Measurements from ENCODE around the gene HSH2D. TPM values are rescaled to one million over a fixed set of nuclear protein-coding genes. Genes with fewer than 3 reads are reported as not detected.

HSH2D gene
- total RNA-seq, 1 donor: not detected

DNA sequence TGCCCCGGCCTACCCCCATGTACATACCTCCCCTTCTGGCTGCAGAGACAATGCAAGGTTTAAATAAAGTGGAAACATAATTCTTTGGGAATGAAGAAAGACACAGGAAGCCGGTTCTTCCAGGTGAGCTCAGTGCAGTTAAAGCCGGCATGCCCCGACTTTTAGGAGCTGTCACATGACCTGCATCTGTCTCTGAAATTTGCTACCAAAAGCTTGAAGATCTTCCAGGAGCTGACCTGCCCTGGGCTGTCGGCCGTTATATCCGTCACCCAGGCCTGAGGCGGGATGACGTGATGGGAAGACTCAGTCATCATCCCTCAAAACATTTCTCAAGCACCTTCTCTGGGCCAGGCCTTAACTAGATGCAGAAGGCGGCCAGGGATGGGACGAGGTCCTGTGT lies 21.5 kb upstream of the HSH2D start:
- DNase-seq (ENCODE audit: low read depth): no peak
- TF ChIP-seq, protein P1, sequence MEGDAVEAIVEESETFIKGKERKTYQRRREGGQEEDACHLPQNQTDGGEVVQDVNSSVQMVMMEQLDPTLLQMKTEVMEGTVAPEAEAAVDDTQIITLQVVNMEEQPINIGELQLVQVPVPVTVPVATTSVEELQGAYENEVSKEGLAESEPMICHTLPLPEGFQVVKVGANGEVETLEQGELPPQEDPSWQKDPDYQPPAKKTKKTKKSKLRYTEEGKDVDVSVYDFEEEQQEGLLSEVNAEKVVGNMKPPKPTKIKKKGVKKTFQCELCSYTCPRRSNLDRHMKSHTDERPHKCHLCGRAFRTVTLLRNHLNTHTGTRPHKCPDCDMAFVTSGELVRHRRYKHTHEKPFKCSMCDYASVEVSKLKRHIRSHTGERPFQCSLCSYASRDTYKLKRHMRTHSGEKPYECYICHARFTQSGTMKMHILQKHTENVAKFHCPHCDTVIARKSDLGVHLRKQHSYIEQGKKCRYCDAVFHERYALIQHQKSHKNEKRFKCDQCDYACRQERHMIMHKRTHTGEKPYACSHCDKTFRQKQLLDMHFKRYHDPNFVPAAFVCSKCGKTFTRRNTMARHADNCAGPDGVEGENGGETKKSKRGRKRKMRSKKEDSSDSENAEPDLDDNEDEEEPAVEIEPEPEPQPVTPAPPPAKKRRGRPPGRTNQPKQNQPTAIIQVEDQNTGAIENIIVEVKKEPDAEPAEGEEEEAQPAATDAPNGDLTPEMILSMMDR (IDR thresholded peaks at IDR 0.05; ENCODE audit: insufficient read depth, low read depth, low read length): no peak

DNA sequence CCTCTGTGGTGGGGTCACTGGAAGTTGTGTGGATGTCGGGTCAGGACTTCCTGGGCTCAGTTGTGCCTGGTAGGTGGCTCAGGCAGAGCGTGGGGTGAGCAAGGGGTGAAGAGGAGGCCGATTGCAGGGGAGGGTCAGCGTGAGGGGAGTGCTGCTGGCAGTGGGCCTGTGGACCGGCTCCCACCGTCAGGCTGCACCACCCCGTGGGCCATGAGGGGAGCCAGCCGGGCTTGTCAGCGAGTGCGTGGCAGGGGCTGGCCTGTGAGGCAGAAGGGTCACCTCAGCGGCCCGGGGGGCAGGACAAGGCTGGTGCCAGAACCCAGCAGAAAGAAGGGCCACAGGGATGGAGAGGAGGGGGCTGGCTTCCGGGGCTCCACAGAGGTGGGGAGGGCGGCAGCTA lies 18.5 kb upstream of the HSH2D start:
- TF ChIP-seq, protein P1 (IDR thresholded peaks at IDR 0.05; ENCODE audit: insufficient read depth, low read depth, low read length): no peak
- no peak overlapping the region for H3K4me3 ChIP-seq (ENCODE audit: low read depth, low read length)
- DNase-seq (ENCODE audit: low read depth): no peak

More for the DNA sequence above, 21.5 kb upstream of the HSH2D start:
- no peak overlapping the region for H3K4me3 ChIP-seq (ENCODE audit: low read depth, low read length)

DNA sequence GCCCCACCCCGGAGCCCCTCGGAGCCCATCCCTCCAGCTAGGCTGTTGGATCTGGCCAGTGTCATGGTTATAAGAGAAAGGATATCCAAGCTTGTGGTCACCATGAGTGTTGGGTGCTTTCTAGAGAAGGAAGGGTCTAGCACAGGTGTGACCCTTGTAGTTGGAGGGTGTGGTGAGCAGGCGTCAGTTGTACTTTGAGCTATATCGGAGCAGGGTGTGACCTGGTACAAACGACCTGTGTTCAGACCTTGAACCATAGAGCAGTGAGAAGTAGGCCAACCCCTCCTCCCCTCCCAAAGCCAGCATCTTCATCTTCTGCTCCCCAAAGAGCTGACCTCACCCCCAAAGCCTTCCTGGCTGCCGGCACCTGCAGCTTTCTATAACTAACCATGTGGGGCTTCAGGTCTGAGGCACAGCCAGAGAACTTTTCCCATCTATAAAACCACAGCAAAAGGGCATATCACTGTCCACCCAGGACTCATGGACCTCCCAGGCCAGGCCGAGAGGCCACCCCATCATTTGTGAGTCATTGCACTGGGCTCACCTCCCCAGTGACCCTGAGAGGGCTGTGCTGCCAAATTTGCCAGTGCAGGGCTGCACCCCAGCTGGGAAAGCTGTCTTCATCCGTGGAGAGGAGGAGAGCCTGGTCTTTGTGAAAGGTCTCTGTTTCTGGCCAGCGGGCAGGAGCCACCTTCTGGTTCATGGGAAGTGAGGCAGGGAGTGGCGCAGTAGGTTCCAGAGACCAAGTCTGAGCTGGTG lies 17.6 kb upstream of the HSH2D start:
- TF ChIP-seq, protein P1 (IDR thresholded peaks at IDR 0.05; ENCODE audit: insufficient read depth, low read depth, low read length): no peak
- no peak for DNase-seq (ENCODE audit: low read depth)
- H3K4me3 ChIP-seq (ENCODE audit: low read depth, low read length): no peak overlapping the region

DNA sequence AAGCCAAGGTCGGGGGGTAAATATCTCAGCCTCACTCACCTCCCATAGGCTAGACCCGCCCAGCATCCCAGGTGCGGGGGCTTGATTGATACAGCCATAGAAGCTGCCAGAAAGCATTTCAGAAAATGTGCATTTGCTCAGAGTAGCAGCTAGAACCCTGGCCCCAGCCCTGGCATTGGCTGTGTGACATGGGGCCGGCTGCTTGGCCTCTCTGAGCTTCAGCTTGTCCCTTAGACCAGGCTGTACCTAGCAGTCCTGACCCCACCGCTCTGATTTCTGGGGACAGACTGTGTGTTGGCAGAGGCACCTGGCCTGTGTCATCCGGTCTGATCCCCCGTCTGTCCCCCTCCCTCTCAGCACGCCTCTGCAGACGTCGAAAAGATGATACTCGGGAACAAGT lies 16.4 kb upstream of the HSH2D start:
- TF ChIP-seq, protein P1 (IDR thresholded peaks at IDR 0.05; ENCODE audit: insufficient read depth, low read depth, low read length): no peak
- DNase-seq (ENCODE audit: low read depth): no peak

DNA sequence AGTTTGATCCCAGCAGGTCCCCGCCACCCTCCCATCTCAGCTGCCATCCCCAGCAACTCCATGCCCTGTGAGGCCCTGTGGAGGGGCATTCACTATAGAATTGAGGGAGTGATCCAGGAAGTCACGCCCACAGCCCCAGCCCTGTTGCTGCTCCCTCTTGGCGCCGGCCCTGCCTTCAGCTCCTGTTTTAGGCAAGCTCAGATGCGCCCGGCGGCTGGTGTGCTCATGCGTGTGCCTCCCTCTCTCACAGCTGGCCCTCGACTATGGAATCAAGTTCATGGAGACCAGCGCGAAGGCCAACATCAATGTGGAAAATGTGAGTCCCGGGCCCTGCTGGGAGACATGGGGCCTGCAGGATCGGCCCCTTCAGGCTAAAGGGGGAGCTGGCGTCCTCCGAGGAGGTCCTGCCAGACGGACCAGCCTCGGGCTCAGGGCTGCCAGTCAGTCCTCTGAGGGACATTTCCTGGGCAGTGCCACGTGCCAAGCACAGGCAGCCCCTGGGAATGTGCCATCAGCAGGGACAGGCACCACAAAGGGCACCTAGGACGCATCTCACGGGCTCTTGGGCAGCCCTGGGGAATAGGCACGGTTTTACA lies 15.6 kb upstream of the HSH2D start:
- no peak overlapping the region for H3K4me3 ChIP-seq (ENCODE audit: low read depth, low read length)
- DNase-seq (ENCODE audit: low read depth): no peak
- TF ChIP-seq, protein P1 (IDR thresholded peaks at IDR 0.05; ENCODE audit: insufficient read depth, low read depth, low read length): no peak

More for the DNA sequence above, 16.4 kb upstream of the HSH2D start:
- H3K4me3 ChIP-seq (ENCODE audit: low read depth, low read length): no peak overlapping the region

DNA sequence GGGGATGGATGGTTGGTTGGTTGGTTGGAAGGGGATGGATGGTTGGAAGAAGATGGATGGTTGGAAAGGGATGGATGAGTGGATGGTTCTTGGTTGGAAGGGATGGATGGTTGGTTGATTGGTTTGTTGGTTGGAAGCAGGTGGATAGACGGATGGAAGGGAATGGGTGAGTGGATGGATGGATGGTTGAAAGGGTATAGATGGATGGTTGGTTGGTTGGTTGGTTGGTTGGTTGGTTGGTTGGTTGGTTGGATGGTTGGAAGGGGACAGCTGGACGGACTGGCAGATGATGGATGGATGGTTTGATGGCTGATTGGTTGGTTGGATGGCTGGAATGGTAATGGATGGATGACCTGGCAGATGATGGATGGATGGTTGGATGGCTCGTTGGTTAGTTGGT lies 11.8 kb upstream of the HSH2D start:
- no peak for DNase-seq (ENCODE audit: low read depth)
- H3K4me3 ChIP-seq (ENCODE audit: low read depth, low read length): no peak overlapping the region
- TF ChIP-seq, protein P1 (IDR thresholded peaks at IDR 0.05; ENCODE audit: insufficient read depth, low read depth, low read length): no peak
